HepG2 (cell line): ENCODE measurements around the gene ZSWIM2.

Experiments used
- ZFX ChIP-seq: sonication (generic); formaldehyde crosslinking; IDR thresholded peaks from 2 replicates; pipeline ENCODE4 v1.4.0; 2020; ENCODE audit warnings: mild to moderate bottlenecking, low read depth, missing genetic modification reagents, moderate library complexity
- ZNF672 ChIP-seq: sonication (generic); formaldehyde crosslinking; IDR thresholded peaks from 2 replicates; pipeline ENCODE4 v1.8.1; 2022; ENCODE audit warnings: missing genetic modification reagents
- TF ChIP-seq, protein P1 (sequence below): IDR thresholded peaks from 2 replicates; pipeline ENCODE4 v1.6.1; 2016; ENCODE audit warnings: control low read depth

DNA sequence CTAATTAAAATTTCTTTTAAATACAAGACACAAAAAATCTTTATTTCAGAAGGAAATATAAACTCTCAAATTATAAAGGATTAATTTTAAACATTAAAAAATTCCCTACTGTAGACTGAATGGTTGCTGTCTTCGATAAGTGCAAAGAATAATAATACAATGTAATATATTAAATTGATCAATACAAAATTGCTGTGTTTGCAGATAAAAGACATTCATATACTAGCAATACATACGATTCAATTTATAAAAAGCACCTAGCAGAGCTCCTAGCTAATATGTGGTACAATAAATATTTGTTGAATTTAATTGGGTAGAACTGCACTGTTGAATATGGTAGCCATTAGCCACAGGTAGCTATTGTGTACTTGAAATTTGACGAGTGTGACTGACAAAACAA, 6.6 kb downstream of the ZSWIM2 start:
- TF ChIP-seq, protein P1, sequence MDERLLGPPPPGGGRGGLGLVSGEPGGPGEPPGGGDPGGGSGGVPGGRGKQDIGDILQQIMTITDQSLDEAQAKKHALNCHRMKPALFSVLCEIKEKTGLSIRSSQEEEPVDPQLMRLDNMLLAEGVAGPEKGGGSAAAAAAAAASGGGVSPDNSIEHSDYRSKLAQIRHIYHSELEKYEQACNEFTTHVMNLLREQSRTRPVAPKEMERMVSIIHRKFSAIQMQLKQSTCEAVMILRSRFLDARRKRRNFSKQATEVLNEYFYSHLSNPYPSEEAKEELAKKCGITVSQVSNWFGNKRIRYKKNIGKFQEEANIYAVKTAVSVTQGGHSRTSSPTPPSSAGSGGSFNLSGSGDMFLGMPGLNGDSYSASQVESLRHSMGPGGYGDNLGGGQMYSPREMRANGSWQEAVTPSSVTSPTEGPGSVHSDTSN (CRISPR knock-in tag) = no peak
- TF ChIP-seq ZFX = no peak
- no peak for TF ChIP-seq ZNF672
